SJCRH30 (cell line): ENCODE measurements around the gene KRTAP10-10. TPM values are rescaled to one million over a fixed set of nuclear protein-coding genes. Genes with fewer than 3 reads are reported as not detected.
A peak's percentile ranks its signal among the peaks of the same experiment; 100 is the strongest.
"Not testable (repeated sequence)": the region's sequence is repeated elsewhere in the genome, so short reads cannot be mapped to it uniquely, and the experiment has no call there.

ENCODE experiments used
- DNase-seq, 2 experiments: peaks; one replicate each; pipeline ENCODE4 v3.0.0-alpha.2; 2015 to 2020
- H3K27ac ChIP-seq: fragments of 250-450 bp; sonication (Bioruptor Pico); 2 replicates; pipeline ENCODE4 v1.5.1; 2020; ENCODE audit warnings: mild to moderate bottlenecking, moderate library complexity
- H3K27me3 ChIP-seq: fragments of 250-450 bp; sonication (Bioruptor Pico); 2 replicates; pipeline ENCODE4 v1.5.1; 2020; ENCODE audit warnings: mild to moderate bottlenecking, moderate library complexity
- H3K36me3 ChIP-seq: fragments of 250-450 bp; sonication (Bioruptor Pico); 2 replicates; pipeline ENCODE4 v1.5.1; 2020; ENCODE audit warnings: mild to moderate bottlenecking, moderate library complexity
- H3K4me1 ChIP-seq: fragments of 250-450 bp; sonication (Bioruptor Pico); 2 replicates; pipeline ENCODE4 v1.5.1; 2020; ENCODE audit warnings: mild to moderate bottlenecking, moderate library complexity
- H3K4me3 ChIP-seq: fragments of 250-450 bp; sonication (Bioruptor Pico); 2 replicates; pipeline ENCODE4 v1.5.1; 2020; ENCODE audit warnings: mild to moderate bottlenecking, moderate library complexity
- H3K9me3 ChIP-seq: fragments of 250-450 bp; sonication (Bioruptor Pico); replicated peaks from 2 replicates; pipeline ENCODE4 v1.5.1; 2020; ENCODE audit warnings: mild to moderate bottlenecking, moderate library complexity
- total RNA-seq: library from RNA; depleted of rRNA; stranded (reverse); fragments of >200 nt; shearing (Covaris generic); gene quantifications from 2 replicates; pipeline ENCODE4 v1.2.3, GENCODE V29; 2014; rRNA removed

The KRTAP10-10 gene, protein sequence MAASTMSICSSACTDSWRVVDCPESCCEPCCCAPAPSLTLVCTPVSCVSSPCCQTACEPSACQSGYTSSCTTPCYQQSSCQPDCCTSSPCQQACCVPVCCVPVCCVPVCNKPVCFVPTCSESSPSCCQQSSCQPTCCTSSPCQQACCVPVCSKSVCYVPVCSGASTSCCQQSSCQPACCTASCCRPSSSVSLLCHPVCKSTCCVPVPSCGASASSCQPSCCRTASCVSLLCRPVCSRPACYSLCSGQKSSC
- total RNA-seq, result not detected in 2 replicates

DNA sequence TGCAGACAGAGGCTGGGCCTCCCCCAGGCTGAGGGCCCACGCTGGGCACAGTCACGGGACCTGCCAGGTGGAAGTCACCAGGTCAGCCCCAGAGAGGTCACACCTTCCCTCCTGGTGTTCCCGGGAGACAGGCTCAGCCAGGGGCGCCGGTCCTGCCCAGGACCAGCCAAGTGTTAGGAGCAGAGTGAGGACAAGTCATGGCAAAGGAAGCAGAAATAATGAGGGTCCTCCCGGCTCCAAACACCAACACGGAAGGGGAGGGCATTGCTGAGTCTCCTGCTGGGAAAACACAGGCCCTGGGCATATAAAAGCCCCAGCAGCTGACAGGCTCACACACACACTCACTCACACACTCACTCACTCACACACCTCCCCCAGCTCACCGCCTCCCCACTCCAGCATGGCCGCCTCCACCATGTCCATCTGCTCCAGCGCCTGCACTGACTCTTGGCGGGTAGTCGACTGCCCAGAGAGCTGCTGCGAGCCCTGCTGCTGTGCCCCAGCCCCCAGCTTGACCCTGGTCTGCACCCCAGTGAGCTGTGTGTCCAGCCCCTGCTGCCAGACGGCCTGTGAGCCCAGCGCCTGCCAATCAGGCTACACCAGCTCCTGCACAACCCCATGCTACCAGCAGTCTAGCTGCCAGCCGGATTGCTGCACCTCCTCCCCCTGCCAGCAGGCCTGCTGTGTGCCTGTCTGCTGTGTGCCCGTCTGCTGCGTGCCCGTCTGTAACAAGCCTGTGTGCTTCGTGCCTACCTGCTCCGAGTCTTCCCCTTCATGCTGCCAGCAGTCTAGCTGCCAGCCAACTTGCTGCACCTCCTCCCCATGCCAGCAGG is at the start of gene KRTAP10-10:
TSS of gene KRTAP10-10 (plus strand) at position 339 of the 833 bp plus-strand sequence. CDS start at position 401, 62 bp downstream.
- Histone ChIP-seq H3K9me3 (no peaks in the 10 kb centered on the region; the same call in 1 of the 2 replicates), H3K27ac (no peak within 1 kb of the TSS), H3K36me3 (no peaks in the 10 kb centered on the region), H3K4me3 (no peak within 1 kb of the TSS), H3K4me1 (no peaks in the 10 kb centered on the region), H3K27me3 (no peaks in the 10 kb centered on the region)
- DNase-seq, result no peak

DNA sequence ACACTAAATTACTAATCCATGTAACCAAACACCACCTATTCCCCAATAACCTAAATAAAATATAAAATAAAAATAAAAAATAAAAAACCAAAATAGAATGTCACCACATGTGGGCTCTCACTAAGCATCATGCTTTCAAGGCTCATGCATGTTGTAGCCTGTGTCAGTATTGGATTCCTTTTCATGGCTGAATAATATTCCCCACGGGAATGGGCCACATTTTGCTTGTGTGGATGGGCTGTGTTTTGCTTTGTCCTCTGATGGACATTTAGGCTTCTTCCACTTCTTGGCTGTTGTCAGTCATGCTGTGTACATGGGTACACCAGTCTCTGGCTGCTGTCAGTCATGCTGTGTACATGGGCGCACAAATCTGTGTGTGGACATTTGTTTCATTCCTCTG is 48.1 kb upstream of the KRTAP10-10 start:
- Histone ChIP-seq H3K9me3 (no peaks in the 10 kb centered on the region), H3K4me3 (no peak overlapping the region), H3K27ac (no peak overlapping the region), H3K27me3 (no peaks in the 10 kb centered on the region), H3K36me3 (no peaks in the 10 kb centered on the region), H3K4me1 (peaks cover 6% of the 10 kb centered on the region)
- DNase-seq, result no peak

GRCh38 chr21:44589586-44590305 is 47.4 kb upstream of the KRTAP10-10 start:
- no peak for DNase-seq
- peaks cover 6% of the 10 kb centered on the region for H3K4me1 ChIP-seq
- H3K27me3 ChIP-seq, result no peaks in the 10 kb centered on the region
- H3K9me3 ChIP-seq, result no peaks in the 10 kb centered on the region
- H3K27ac ChIP-seq, result no peak overlapping the region
- no peak overlapping the region for H3K4me3 ChIP-seq
- no peaks in the 10 kb centered on the region for H3K36me3 ChIP-seq

DNA sequence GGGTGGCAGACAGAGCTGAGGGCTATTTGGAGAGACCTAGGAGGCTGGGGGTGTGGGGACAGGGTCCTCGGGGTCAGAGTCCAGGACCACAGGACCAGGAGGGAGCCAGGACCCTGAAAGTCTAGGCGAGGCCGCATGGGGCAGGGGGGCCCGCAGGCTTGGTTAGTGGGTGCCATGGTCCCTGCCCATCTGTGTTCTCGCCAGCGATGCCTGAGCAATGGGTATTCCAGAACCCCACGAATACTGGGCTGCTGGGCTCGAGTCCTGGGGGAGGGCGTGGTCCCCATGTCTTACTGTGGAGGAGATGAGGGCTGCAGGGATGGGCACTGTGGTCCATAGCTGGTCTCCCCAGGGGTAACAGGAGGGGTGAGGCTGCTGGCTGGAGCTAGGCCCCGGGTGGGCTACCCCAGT is 46.8 kb upstream of the KRTAP10-10 start:
- Histone ChIP-seq H3K27ac (no peak overlapping the region), H3K4me3 (no peak overlapping the region), H3K36me3 (no peaks in the 10 kb centered on the region), H3K9me3 (no peaks in the 10 kb centered on the region), H3K4me1 (peaks cover 6% of the 10 kb centered on the region), H3K27me3 (no peaks in the 10 kb centered on the region)
- no peak for DNase-seq

DNA sequence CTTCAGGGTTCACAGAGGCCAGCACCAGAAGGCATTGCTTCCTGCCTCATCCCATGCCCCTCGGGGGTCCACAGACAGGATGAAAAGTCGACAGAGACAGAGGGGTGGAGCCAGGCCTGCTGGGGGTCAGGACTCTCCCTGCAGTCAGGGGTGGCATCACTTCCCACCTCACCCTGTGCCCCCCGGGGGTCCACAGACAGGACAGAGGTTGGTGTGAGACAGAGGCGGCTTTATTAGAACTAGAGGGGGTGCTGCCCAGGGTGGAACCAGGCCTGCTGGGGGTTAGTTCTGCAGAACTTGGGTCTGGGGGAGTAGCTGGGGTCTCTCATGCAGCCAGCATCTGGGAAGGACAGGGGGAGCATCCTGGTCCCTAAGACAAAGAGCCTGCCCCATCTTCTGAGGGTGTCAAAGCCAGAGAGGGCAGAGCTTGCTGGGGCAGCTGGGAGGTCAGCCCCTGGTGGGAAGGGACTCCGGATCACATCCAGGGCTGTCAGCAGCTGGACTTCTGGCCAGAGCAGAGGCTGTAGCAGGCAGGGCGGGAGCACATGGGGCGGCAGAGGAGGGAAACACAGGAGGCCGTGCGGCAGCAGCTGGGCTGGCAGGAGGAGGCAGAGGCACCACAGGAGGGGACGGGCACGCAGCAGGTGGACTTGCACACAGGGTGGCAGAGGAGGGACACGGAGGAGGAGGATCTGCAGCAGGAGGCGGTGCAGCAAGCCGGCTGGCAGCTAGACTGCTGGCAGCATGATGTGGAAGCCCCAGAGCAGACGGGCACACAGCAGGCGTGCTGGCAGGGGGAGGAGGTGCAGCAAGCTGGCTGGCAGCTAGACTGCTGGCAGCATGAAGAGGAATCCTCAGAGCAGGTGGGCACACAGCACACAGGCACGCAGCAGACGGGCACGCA is 46.0 kb upstream of the KRTAP10-10 start:
- not testable (repeated sequence) for H3K4me1 ChIP-seq, H3K27me3 ChIP-seq, DNase-seq

GRCh38 chr21:44591801-44592130 is 45.4 kb upstream of the KRTAP10-10 start:
- not testable (repeated sequence) for H3K4me1 ChIP-seq, H3K4me3 ChIP-seq, H3K36me3 ChIP-seq, H3K27ac ChIP-seq, H3K27me3 ChIP-seq, H3K9me3 ChIP-seq, DNase-seq

More for the DNA sequence above, 46.0 kb upstream of the KRTAP10-10 start:
- not testable (repeated sequence) for H3K4me3 ChIP-seq, H3K36me3 ChIP-seq, H3K9me3 ChIP-seq, H3K27ac ChIP-seq

- no peak within 1 kb of the TSS for H3K4me3 ChIP-seq
- H3K4me1 ChIP-seq, result peaks cover 6% of the 10 kb centered on the region
- no peaks in the 10 kb centered on the region for H3K36me3 ChIP-seq
- DNase-seq, result no peak
- H3K27ac ChIP-seq, result no peak within 1 kb of the TSS
- H3K9me3 ChIP-seq, result no peaks in the 10 kb centered on the region
- H3K27me3 ChIP-seq, result no peaks in the 10 kb centered on the region
Measured at GRCh38 chr21:44592446-44593311, 44.5 kb upstream of the KRTAP10-10 start, which contains the start of gene KRTAP10-6. TSS of gene KRTAP10-6 (minus strand) at chr21:44592505. CDS start at chr21:44592484, 21 bp downstream.

GRCh38 chr21:44593598-44594405 is 43.4 kb upstream of the KRTAP10-10 start:
- Histone ChIP-seq H3K9me3 (no peaks in the 10 kb centered on the region), H3K4me1 (peaks cover 6% of the 10 kb centered on the region), H3K27ac (no peak overlapping the region), H3K4me3 (no peak overlapping the region), H3K36me3 (no peaks in the 10 kb centered on the region), H3K27me3 (no peaks in the 10 kb centered on the region)
- peak; percentile 23 to 41 for DNase-seq

GRCh38 chr21:44594406-44594916 is 42.7 kb upstream of the KRTAP10-10 start:
- no peak overlapping the region for H3K4me3 ChIP-seq
- no peak for DNase-seq
- H3K27ac ChIP-seq, result no peak overlapping the region
- H3K36me3 ChIP-seq, result no peaks in the 10 kb centered on the region
- no peaks in the 10 kb centered on the region for H3K27me3 ChIP-seq
- no peaks in the 10 kb centered on the region for H3K9me3 ChIP-seq
- peaks cover 6% of the 10 kb centered on the region for H3K4me1 ChIP-seq

DNA sequence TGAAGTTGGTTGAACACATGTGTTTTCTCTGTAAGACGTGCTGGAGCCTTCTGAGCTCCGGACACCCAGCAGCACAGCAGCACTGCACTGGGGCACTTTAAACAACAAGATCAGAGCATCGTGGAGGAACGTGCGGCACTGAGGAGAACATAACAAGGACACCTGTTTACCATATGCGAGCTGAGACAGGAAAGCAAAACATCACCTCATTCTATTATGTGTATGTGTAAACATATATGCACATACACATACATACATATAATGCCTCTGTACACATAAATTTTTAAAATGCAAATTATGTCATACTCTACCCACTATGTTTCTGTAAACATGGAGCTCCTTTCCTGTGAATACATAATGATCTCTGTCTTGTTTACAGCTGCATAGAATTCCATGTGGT is 41.6 kb upstream of the KRTAP10-10 start:
- peaks cover 6% of the 10 kb centered on the region for H3K4me1 ChIP-seq
- DNase-seq, result no peak
- H3K4me3 ChIP-seq, result no peak overlapping the region
- no peak overlapping the region for H3K27ac ChIP-seq
- H3K9me3 ChIP-seq, result no peaks in the 10 kb centered on the region
- no peaks in the 10 kb centered on the region for H3K27me3 ChIP-seq
- H3K36me3 ChIP-seq, result no peaks in the 10 kb centered on the region

GRCh38 chr21:44596068-44596725 is 41.0 kb upstream of the KRTAP10-10 start:
- peaks cover 6% of the 10 kb centered on the region for H3K4me1 ChIP-seq
- no peaks in the 10 kb centered on the region for H3K36me3 ChIP-seq
- no peak overlapping the region for H3K4me3 ChIP-seq
- no peak overlapping the region for H3K27ac ChIP-seq
- no peaks in the 10 kb centered on the region for H3K9me3 ChIP-seq
- H3K27me3 ChIP-seq, result no peaks in the 10 kb centered on the region
- DNase-seq, result no peak

- H3K4me3 ChIP-seq, result no peak overlapping the region
- no peaks in the 10 kb centered on the region for H3K36me3 ChIP-seq
- DNase-seq, result no peak
- no peak overlapping the region for H3K27ac ChIP-seq
- no peaks in the 10 kb centered on the region for H3K27me3 ChIP-seq
- H3K4me1 ChIP-seq, result peaks cover 6% of the 10 kb centered on the region
- no peaks in the 10 kb centered on the region for H3K9me3 ChIP-seq
Measured at GRCh38 chr21:44598061-44598460, 39.1 kb upstream of the KRTAP10-10 start.
